GM21423 (cell line): ENCODE measurements around the gene AOPEP.

Experiments used
- ATAC-seq: cut with Tn5 transposase; IDR thresholded peaks from one replicate; pipeline ENCODE4 v1.9.1; 2021; ENCODE audit warnings: mild to moderate bottlenecking, moderate library complexity; ENCODE audit not compliant: unreplicated experiment

The AOPEP gene

GRCh38 chr9:94726495-94727191, at the start of gene AOPEP:
AOPEP (plus strand) TSS chr9:94726699; CDS start chr9:94759784, 33,085 bp downstream.
- peak; percentile 97 for ATAC-seq

- no peak for ATAC-seq
Measured at GRCh38 chr9:94677929-94678328, 48.6 kb upstream of the AOPEP start.

- no peak for ATAC-seq
Measured at GRCh38 chr9:94679587-94679986, 46.9 kb upstream of the AOPEP start.

- ATAC-seq = no peak
Measured at GRCh38 chr9:94680020-94680419, 46.5 kb upstream of the AOPEP start.

GRCh38 chr9:94680621-94681020, 45.9 kb upstream of the AOPEP start:
- no peak for ATAC-seq

- no peak for ATAC-seq
Measured at GRCh38 chr9:94681508-94681907, 45.0 kb upstream of the AOPEP start.

- no peak for ATAC-seq
Measured at GRCh38 chr9:94685359-94685758, 41.1 kb upstream of the AOPEP start.

GRCh38 chr9:94687451-94687850, 39.0 kb upstream of the AOPEP start:
- ATAC-seq = no peak

GRCh38 chr9:94690344-94690743, 36.2 kb upstream of the AOPEP start:
- ATAC-seq = no peak

- no peak for ATAC-seq
Measured at GRCh38 chr9:94692601-94693000, 33.9 kb upstream of the AOPEP start.

- ATAC-seq = no peak
Measured at GRCh38 chr9:94693485-94694204, 32.9 kb upstream of the AOPEP start.

GRCh38 chr9:94696545-94696944, 30.0 kb upstream of the AOPEP start:
- ATAC-seq = no peak

- ATAC-seq = no peak
Measured at GRCh38 chr9:94697972-94698581, 28.4 kb upstream of the AOPEP start.

- no peak for ATAC-seq
Measured at GRCh38 chr9:94699715-94700373, 26.7 kb upstream of the AOPEP start.

GRCh38 chr9:94700445-94700844, 26.1 kb upstream of the AOPEP start:
- ATAC-seq = no peak

GRCh38 chr9:94703488-94704140, 22.9 kb upstream of the AOPEP start:
- no peak for ATAC-seq

GRCh38 chr9:94705162-94705702, 21.3 kb upstream of the AOPEP start:
- no peak for ATAC-seq

- no peak for ATAC-seq
Measured at GRCh38 chr9:94706922-94707321, 19.6 kb upstream of the AOPEP start.

GRCh38 chr9:94713436-94714215, 12.9 kb upstream of the AOPEP start:
- no peak for ATAC-seq

GRCh38 chr9:94714494-94714893, 12.0 kb upstream of the AOPEP start:
- ATAC-seq = no peak
